BLaER1 (cell line): Measurements from ENCODE around the gene DOCK6.

Experiments used
- H3K27ac ChIP-seq: shearing (Covaris generic); formaldehyde crosslinking; 2 replicates; pipeline ENCODE4 v1.8.1; 2022
- H3K27me3 ChIP-seq: shearing (Covaris generic); formaldehyde crosslinking; 2 replicates; pipeline ENCODE4 v1.8.1; 2022
- H3K36me3 ChIP-seq: shearing (Covaris generic); formaldehyde crosslinking; 2 replicates; pipeline ENCODE4 v1.8.1; 2022
- H3K4me1 ChIP-seq: shearing (Covaris generic); formaldehyde crosslinking; 2 replicates; pipeline ENCODE4 v1.8.1; 2022
- H3K4me2 ChIP-seq: shearing (Covaris generic); formaldehyde crosslinking; 2 replicates; pipeline ENCODE4 v1.8.1; 2022
- H3K4me3 ChIP-seq: shearing (Covaris generic); formaldehyde crosslinking; 2 replicates; pipeline ENCODE4 v1.8.1; 2022
- H3K9ac ChIP-seq: shearing (Covaris generic); formaldehyde crosslinking; 2 replicates; pipeline ENCODE4 v1.8.1; 2022
- H3K9me3 ChIP-seq: shearing (Covaris generic); formaldehyde crosslinking; 2 replicates; pipeline ENCODE4 v1.8.1; 2022
- H4K20me1 ChIP-seq: shearing (Covaris generic); formaldehyde crosslinking; 2 replicates; pipeline ENCODE4 v1.8.1; 2022
- Cebpa-rat ChIP-seq: shearing (Covaris generic); IDR thresholded peaks from 2 replicates; pipeline ENCODE4 v1.8.1; 2022

The DOCK6 gene

DNA sequence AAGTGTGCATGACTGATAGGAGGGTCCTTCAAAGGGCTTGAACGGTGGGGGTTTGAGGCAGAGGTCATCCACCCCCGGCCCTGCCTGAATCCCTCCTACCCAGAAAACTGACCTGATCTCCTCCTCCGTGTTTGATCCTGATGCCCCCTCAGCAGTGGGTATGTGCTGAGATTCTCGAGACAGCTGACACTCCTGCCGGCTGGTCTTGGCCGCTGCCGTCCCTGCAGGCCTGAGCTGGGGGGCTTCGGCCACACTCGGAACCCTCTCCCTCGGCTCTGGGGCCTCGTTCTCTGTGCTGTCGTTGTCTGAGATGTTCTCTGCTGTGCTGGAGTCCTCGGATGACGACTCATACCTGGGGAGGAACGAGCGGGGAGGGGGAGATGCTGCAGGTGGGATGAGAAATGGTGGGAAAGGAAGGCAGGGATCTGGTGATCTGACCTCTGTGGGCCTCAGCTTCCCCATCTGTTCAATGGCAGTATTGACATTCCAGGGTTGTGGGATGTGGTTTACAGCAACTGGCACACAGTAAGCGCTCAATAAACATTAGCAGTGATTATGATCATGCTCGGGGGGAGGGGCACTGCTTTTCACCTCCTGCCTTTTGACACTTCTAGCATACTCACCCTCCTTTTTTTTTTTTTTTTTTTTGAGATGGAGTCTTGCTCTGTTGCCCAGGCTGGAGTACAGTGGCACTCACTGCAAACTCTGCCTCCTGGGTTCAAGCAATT is 85.7 kb downstream of the DOCK6 start:
- no peak overlapping the region for H3K4me2 ChIP-seq
- H3K9ac ChIP-seq: no peak overlapping the region
- no peak for TF ChIP-seq Cebpa-rat
- no peak overlapping the region for H3K27ac ChIP-seq
- no peaks in the 10 kb centered on the region for H3K9me3 ChIP-seq
- H3K4me1 ChIP-seq: peaks cover 23% of the 10 kb centered on the region
- no peaks in the 10 kb centered on the region for H3K27me3 ChIP-seq
- peaks cover 61% of the 10 kb centered on the region for H3K36me3 ChIP-seq
- H3K4me3 ChIP-seq: no peak overlapping the region
- no peaks in the 10 kb centered on the region; the same call in 1 of the 2 replicates for H4K20me1 ChIP-seq

DNA sequence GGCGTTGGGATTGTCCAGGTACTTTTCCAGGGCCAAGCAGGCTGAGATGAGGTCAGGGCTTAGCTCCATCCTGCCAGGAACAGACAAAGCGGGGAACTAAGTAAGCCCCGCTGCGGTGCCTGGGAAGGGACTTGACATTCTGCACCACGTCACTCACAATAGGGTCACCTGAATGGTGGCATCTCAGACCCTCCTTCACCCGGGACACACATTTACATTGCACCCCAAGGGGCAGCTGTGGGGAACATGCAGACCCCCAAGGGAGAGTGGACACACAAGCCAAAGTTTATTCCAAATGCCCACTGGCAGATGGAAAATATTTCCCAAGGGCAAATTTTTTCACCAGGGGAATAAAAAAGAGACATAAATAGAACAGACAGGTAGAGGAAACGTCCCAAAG is 86.4 kb downstream of the DOCK6 start:
- H3K27me3 ChIP-seq: no peaks in the 10 kb centered on the region
- peaks cover 65% of the 10 kb centered on the region for H3K36me3 ChIP-seq
- peaks cover 23% of the 10 kb centered on the region for H3K4me1 ChIP-seq
- no peak overlapping the region for H3K4me2 ChIP-seq
- no peak overlapping the region for H3K4me3 ChIP-seq
- no peaks in the 10 kb centered on the region; the same call in 1 of the 2 replicates for H4K20me1 ChIP-seq
- H3K9ac ChIP-seq: no peak overlapping the region
- no peaks in the 10 kb centered on the region for H3K9me3 ChIP-seq
- no peak overlapping the region for H3K27ac ChIP-seq
- TF ChIP-seq Cebpa-rat: no peak

DNA sequence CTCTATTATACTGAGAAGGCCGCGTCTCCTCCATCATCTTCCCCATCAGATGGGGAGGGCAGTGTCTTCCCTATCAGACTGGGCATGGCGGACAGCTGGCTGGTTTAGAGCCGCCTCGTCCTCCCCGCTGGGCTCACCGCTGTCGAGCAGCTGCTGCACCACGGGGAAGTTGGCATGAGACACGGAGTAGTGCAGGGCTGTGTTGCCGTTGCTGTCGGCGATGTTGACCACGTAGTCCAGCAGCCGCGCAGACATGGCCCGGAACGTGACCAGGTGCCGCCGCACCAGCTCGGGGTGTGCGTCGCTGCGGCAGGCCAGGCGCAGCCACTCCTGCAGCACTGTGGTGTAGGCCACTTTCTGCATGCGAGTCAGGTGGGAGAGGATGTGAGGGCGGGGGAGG is 88.0 kb downstream of the DOCK6 start:
- H3K4me3 ChIP-seq: no peak overlapping the region
- no peak overlapping the region for H3K9ac ChIP-seq
- peaks cover 80% of the 10 kb centered on the region for H3K36me3 ChIP-seq
- no peak for TF ChIP-seq Cebpa-rat
- no peak overlapping the region for H3K27ac ChIP-seq
- no peaks in the 10 kb centered on the region for H4K20me1 ChIP-seq
- no peak overlapping the region for H3K4me2 ChIP-seq
- no peaks in the 10 kb centered on the region for H3K9me3 ChIP-seq
- H3K4me1 ChIP-seq: peaks cover 9% of the 10 kb centered on the region
- no peaks in the 10 kb centered on the region for H3K27me3 ChIP-seq

DNA sequence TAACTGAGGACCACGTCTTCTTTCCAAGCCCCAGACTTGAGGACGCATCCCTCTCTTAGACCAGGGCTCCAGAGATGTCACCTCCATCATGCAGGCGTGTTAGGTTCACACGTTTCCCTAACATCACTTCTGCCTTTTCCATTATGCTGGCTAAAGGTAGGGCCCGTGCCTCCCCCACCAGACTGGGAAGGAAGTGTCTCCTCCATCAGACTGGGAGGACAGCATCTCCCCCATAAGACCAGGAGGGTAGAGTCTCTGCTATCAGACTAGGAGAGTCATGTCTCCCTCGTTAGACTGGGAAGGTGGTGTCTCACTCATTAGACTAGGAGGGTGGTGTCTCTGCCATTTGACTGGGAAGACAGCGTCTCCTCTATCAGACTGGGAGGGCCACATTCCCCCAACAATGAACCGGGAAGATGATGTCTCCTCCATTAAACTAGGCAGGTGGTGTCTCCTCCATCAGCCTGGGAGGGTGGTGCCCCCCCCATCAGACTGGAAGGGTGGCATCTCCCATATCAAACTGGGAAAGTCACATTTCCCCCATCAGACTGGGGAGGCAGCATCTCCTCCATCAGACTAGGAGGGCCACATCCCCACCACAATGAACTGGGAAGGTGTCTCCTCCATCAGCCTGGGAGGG is 88.7 kb downstream of the DOCK6 start:
- Histone ChIP-seq H3K4me2 (no peak overlapping the region), H3K9ac (no peak overlapping the region), H3K27ac (no peak overlapping the region), H3K4me1 (peaks cover 2% of the 10 kb centered on the region), H3K27me3 (no peaks in the 10 kb centered on the region), H3K36me3 (peaks cover 84% of the 10 kb centered on the region), H3K9me3 (no peaks in the 10 kb centered on the region), H3K4me3 (no peak overlapping the region), H4K20me1 (no peaks in the 10 kb centered on the region)
- no peak for TF ChIP-seq Cebpa-rat

DNA sequence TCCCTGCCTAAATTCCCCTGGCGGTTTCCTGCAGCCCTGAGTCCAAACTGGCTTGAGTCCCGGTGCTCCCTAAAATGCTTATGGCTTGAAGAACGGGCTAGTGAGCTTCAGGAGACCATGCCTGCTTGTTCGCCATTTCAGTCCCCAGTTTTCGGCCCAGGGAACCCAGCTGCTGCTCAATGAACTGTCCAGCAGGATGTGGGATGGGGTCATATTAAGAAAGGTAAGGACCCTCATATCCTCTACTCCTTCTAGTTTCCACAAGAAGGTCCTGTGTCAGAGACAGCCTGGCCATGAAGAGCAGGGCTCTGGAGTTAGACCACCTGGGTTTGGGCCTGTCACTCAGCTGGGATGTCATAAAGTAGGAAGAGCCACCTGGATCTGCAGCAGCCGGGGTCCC is 89.7 kb downstream of the DOCK6 start:
- Histone ChIP-seq H4K20me1 (no peaks in the 10 kb centered on the region), H3K9me3 (no peaks in the 10 kb centered on the region), H3K4me3 (no peak overlapping the region), H3K27me3 (no peaks in the 10 kb centered on the region), H3K36me3 (peaks cover 85% of the 10 kb centered on the region), H3K4me2 (no peak overlapping the region), H3K27ac (no peak overlapping the region), H3K4me1 (no peaks in the 10 kb centered on the region), H3K9ac (no peak overlapping the region)
- no peak for TF ChIP-seq Cebpa-rat

DNA sequence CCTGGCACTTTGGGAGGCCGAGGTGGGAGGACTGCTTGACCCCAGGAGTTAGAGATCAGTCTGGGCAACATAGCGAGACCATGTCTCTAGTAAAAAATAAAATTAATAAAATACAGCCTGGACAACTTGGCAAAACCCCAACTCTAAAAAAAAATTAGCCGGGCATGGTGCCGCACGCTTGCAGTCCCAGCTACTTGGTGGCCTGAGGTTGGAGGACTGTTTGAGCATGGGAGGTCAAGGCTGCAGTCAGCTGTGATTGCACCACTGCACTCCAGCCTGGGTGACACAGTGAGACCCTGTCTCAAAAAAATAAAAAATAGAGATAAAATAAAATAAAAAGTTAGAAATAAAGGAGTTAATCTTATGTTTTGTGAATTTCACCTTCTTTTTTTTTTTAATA is 91.2 kb downstream of the DOCK6 start:
- no peaks in the 10 kb centered on the region for H3K27me3 ChIP-seq
- H3K9me3 ChIP-seq: no peaks in the 10 kb centered on the region
- no peak overlapping the region for H3K9ac ChIP-seq
- H3K4me2 ChIP-seq: no peak overlapping the region
- H3K36me3 ChIP-seq: peaks cover 86% of the 10 kb centered on the region
- no peaks in the 10 kb centered on the region for H4K20me1 ChIP-seq
- TF ChIP-seq Cebpa-rat: no peak
- H3K27ac ChIP-seq: no peak overlapping the region
- H3K4me1 ChIP-seq: no peaks in the 10 kb centered on the region
- no peak overlapping the region for H3K4me3 ChIP-seq

DNA sequence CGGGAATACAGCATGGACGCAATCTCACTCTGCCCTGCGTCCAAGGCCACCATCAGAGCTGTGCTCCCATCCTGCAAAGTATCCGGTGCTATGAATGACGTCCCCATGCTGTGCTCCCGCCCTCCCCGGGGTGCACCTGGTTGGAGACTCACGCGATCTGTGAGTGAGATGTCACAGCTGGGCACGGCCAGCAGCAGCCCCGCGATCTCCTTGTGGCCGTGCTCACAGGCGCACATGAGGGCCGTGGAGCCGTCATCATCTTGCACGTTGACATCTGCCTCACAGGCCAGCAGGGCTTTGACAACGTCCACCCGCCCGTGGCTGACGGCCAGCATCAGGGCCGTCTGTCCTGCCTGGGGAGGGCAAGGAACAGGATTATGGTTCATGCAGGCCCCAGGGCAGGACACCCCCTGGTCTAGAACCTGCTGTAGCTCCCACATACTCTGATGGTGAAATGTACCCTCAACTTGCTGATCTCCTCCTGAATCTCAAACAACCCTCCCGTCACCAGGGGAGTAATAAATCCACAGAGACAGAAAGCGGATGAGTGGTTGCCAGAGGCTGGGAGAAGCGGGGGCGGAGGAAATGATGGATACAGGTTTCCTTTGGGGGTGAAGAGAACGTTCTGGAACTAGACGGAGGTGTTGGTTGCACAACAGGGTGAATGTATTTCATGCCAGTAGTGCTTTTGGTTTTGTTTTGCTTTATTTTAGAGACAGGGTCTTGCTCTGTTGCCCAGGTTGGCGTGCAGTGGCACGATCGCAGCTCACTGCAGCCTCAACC is 92.2 kb downstream of the DOCK6 start:
- H3K4me3 ChIP-seq: no peak overlapping the region
- no peak overlapping the region for H3K27ac ChIP-seq
- H3K36me3 ChIP-seq: peaks cover 87% of the 10 kb centered on the region

DNA sequence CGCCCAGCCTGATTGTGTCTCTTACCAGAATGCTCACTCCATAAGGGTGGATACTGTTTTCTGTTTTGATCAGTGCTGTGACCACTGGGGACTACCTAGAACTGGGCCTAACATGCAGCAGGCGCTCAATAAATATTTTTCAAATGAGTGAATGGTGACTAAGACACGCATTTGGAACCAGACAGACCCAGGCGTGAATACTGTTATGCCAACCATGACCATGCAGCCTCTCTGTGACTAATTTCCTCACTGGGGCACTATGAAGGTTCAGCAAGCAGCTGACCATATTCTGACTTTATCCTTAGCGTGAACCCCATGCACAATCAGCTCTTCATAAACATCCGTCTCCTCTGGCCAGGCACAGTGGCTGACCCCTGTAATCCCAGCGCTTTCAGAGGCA is 93.8 kb downstream of the DOCK6 start:
- no peak overlapping the region for H3K4me2 ChIP-seq
- no peaks in the 10 kb centered on the region for H4K20me1 ChIP-seq
- H3K27me3 ChIP-seq: no peaks in the 10 kb centered on the region
- H3K4me3 ChIP-seq: no peak overlapping the region
- peaks cover 71% of the 10 kb centered on the region for H3K36me3 ChIP-seq
- no peaks in the 10 kb centered on the region for H3K9me3 ChIP-seq
- H3K27ac ChIP-seq: no peak overlapping the region
- no peak for TF ChIP-seq Cebpa-rat
- no peaks in the 10 kb centered on the region for H3K4me1 ChIP-seq
- no peak overlapping the region for H3K9ac ChIP-seq

More for the DNA sequence above, 92.2 kb downstream of the DOCK6 start:
- no peak overlapping the region for H3K4me2 ChIP-seq
- H3K9me3 ChIP-seq: no peaks in the 10 kb centered on the region
- no peaks in the 10 kb centered on the region for H3K4me1 ChIP-seq
- no peak for TF ChIP-seq Cebpa-rat
- H3K27me3 ChIP-seq: no peaks in the 10 kb centered on the region
- H3K9ac ChIP-seq: no peak overlapping the region
- no peaks in the 10 kb centered on the region for H4K20me1 ChIP-seq

DNA sequence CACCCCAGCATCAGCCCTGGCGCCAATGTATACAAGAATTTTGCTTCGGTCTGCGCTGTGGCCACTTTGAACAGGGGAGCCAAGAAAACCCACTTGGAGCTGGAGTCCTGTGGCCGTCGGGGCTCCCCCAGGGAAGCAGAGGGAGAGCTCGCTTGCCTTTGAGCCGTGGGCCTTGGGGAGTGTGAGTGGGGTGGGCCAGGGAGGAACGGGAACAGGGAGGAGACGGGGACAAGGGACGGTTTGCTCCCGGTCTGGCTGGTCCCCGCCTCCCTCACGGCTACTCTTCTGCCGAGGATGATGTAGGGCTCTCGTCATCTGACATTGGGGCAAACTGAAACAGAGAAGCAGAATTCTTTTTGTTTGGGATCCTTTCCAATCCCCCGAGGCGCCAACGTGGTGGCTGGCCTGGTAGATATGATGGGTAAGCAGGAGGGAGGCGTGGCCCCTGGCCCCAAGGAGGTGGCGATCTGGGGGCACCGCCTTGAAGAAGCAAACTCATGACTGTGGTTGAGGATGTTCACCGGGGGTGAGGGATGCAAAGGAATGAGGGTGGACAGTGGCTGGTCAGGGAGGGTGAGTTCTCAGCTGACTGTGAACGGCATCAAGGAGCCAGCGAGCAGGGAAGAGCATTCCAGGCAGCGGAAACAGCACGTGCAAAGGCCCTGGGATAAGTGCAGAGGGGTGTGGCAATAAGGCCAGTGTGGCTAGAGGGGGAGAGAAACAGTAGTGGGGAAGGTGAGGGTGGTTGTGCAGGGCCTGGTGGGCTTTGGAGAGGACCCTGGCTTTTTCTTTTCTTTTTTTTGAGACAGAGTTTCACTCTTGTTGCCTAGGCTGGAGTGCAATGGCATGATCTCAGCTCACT is 95.8 kb downstream of the DOCK6 start:
- Histone ChIP-seq H3K36me3 (peaks cover 57% of the 10 kb centered on the region), H3K9ac (no peak overlapping the region), H3K4me2 (no peak overlapping the region), H3K9me3 (no peaks in the 10 kb centered on the region), H3K4me1 (no peaks in the 10 kb centered on the region), H4K20me1 (no peaks in the 10 kb centered on the region), H3K4me3 (no peak overlapping the region), H3K27ac (no peak overlapping the region), H3K27me3 (no peaks in the 10 kb centered on the region)
- no peak for TF ChIP-seq Cebpa-rat
